ENCODE results near the gene SLC47A2.
"Not testable (repeated sequence)": the region's sequence is repeated elsewhere in the genome, so short reads cannot be mapped to it uniquely, and the experiment has no call there.

Gene SLC47A2

GRCh38 chr17:19706791-19707727, 9.3 kb downstream of the SLC47A2 start:
- no peak for DNase-seq

DNA sequence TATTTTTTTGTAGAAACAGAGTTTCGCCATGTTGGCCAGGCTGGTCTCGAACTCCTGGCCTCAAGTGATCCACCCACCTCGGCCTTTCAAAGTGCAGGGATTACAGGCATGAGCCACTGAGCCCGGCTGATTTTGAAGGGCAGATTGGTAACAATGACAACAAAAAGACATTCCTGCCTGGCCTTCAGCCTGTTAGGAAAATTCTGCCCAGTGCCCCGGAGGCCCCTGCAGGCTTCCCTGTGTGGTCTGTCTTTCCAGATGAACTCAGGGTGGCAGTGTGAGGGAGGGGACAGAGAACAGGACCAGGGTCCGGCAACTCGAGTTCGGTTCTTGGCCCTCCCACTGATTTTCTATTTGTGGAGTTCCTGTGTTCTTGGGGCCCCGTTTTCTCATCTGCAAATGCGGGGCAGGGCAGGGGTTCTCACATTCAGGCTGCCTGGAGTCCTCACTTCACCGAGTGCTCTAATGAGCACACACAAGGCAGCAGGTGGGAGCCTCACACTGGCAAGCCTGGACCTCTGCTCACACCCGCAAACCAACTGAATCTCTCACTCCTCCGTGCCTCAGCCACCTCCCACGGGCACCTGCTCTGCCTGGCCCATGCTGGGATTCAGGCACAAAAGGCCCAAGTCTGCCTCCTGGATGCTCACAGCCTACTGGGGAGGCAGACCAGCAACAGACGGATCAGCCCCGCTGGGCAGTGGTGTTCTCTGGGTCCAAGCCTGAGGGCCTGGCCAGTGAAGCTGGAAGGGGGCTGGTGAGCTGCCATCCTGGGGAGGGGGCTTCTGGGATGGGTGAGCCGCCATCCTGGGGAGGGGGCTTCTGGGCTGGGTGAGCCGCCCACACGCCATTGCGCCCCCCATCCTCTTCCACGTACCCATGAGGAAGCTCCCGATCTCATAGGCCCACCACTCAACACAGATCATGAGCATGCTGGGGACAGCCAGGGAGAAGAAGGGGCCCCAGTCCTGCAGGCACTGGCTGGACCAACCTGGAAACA, 10.3 kb downstream of the SLC47A2 start:
- no peak for DNase-seq

DNA sequence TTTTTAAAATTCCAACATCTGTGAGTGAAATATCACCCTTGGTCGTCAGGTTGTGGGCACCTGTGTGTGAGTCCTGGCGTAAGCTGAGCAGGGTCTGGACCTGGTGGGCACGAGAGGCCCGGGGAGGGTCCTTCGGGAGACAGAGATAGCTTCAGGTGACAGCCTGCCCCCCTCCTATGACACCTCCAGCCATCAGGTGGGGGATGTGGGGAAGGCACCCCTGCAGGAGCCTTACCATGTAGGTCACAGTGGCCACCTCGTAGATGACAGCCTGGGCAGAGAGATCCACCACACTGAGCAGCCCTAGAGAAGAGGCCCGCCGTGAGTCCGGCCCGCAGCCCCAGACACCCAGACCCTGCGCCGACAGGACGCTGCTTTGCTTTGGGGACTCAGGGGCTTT, 11.2 kb downstream of the SLC47A2 start:
- DNase-seq, result no peak

- no peak for DNase-seq
Observed at GRCh38 chr17:19703828-19704613, 12.4 kb downstream of the SLC47A2 start.

DNA sequence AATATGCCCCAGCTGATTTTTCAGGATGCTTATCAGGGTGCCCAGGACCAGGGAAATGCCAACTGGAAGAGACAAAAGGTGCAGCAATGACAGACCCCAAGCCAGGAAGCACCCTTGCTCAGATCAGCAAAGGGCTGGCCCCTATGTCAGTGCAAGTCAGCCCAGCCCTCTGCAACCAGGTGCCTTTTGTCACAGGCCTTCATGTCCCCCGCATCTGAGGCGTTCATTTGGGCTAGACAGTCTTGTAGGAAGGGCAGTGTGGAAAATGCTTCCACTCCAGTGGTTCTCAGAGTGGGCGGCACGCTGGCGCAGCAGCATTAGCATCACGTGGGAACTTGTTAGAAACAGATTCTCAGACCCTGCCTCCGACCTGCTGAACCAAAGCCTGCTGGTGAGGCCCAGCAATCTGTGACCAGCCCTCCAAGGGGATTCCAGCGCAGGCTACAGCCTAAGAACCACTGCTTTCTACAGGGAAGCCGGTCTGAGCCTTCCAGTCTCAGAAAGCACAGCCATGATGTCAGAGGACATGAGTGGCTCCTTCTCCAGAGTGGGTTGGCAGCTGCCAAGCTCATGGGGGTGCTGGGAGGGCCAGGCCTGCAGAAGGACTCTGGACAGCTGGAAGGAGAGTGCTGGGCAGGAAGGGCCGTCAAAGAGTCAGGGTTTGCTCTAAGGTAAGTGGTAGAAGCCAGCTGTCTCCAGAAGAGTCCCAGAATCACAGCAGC, 13.1 kb downstream of the SLC47A2 start:
- no peak for DNase-seq

- no peak for DNase-seq
Observed at GRCh38 chr17:19702217-19702641, 14.2 kb downstream of the SLC47A2 start.

GRCh38 chr17:19686400-19687090, 29.8 kb downstream of the SLC47A2 start:
- DNase-seq, result no peak

GRCh38 chr17:19684909-19685580, 31.3 kb downstream of the SLC47A2 start:
- DNase-seq, result not testable (repeated sequence)

DNA sequence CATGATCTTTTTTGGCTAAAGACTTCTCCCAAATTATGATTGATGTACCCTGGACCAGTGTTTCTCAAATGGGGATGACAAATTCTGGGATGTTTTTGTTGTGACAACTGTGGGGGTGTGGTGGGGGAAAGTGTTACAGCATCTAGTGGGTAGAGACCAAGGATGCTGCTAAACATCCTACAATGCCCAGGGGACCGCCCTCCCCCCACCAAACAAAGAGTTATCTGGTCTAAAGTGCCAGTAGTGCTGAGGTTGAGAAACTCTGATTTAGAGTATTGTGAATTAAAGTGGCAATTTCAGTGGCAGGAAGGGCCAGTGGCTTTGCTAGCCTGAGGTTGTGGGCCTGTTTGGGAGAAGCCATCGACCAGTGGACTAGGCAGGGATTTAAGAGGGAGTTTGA, 33.3 kb downstream of the SLC47A2 start:
- no peak for DNase-seq

GRCh38 chr17:19678581-19679453, 37.6 kb downstream of the SLC47A2 start:
- no peak for DNase-seq

GRCh38 chr17:19677736-19678379, 38.5 kb downstream of the SLC47A2 start:
- no peak for DNase-seq

GRCh38 chr17:19676896-19677295, 39.5 kb downstream of the SLC47A2 start:
- DNase-seq, result no peak

DNA sequence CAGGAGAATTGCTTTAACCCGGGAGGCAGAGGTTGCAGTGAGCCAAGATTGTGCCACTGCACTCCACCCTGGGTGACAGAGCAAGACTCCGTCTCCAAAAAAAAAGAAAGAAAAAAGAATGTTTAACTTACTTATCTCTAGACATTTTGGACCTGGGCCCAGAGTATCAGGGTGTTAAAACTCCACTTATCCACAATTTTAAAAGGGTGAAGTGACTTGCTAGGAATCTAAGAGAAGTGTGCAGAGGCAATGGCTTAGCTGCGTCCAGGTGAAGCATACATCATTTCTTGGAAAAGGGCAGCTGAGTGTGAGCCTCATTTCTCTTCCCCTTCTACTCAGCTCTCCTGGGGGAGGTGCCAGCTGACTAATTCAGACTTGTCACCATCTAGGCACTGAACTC, 42.8 kb downstream of the SLC47A2 start:
- DNase-seq, result no peak

GRCh38 chr17:19672009-19672750, 44.2 kb downstream of the SLC47A2 start:
- peak; percentile 14 for DNase-seq

- DNase-seq, result no peak
Observed at GRCh38 chr17:19671433-19671832, 45.0 kb downstream of the SLC47A2 start.

- DNase-seq, result no peak
Observed at GRCh38 chr17:19670908-19671307, 45.5 kb downstream of the SLC47A2 start.

DNA sequence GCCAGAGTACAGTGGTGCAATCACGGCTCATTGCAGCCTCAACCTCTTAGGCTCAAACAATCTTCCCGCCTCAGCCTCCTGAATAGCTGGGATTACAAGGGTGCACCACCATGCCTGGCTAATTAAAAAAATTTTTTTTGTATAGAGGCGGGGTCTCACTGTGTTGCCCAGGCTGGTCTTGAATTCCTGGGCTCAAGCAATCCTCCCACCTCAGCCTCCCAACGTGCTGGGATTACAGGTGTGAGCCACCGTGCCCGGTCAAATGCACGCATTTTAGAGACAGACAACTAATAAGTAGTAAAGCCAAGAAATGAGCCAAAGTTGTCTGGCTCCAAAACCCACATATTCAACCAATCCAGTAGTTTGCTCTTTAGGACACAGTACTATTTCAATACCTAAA, 46.7 kb downstream of the SLC47A2 start:
- DNase-seq, result not testable (repeated sequence)

DNA sequence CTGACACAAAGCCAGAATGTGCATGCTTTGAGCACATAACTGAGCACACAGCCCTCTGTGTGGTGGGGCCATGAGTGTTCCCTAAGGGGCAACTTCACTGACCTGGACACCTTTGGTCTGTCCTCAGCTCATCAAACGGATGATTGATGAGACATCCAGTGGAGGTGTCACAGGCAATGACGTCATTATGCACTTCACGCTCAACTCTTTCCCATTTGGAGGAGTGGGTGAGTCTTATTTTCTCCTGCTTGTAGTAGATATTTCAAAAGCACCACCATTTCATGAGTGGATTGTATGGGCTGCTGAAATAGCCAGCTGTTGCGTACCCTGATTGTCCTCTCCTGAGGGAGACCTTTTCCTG, 51.6 kb downstream of the SLC47A2 start:
- no peak for DNase-seq

All from OCI-M1 (cell line).